HG02973 (cell line): Measurements from ENCODE around the gene PTPN11.
A peak's percentile ranks its signal among the peaks of the same experiment; 100 is the strongest.
"Not testable (repeated sequence)": the region's sequence is repeated elsewhere in the genome, so short reads cannot be mapped to it uniquely, and the experiment has no call there.

Experiments
- ATAC-seq: cut with Tn5 transposase; IDR thresholded peaks from one replicate; pipeline ENCODE4 v1.9.1; 2021; ENCODE audit warnings: moderate library complexity; ENCODE audit not compliant: unreplicated experiment

Gene PTPN11

DNA sequence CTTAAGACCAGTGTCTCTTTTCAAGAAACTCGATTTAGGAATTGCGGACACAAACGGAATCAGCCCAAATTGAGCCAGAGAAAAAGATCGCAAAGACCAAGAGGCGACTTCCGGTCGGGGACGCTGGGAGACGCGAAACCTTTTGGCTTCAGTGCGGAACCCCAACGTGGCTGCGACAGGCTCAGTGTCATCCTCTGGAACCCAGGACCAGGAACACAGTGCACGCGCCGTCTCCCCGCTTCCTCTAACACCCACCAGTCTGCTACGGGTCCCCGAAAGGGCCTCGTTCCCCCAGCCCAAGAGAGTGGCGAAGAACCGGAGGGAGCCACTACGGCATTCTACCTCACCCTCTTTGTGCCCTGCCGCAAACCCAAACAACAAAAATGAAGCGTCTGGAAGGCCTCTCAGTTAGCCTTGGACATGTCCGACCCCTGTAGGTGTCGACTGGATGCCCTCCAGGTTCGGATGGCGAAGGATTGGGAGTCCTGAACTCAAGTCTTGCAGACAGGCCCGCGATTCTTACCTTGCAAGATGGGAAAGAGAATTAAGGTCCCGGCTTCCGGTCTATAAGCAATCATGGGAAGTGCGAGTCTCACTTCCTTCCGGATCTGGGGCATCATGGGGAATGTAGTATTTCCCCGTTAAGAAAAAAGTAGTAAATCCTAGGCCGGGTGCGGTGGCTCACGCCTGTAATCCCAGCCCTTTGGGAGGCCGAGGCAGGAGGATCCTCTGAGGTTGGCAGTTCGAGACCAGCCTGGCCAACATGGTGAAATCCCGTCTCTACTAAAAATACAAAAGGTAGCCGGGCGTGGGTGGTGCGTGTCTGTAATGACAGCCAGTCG is 9.5 kb upstream of the PTPN11 start, which contains the start of gene RPL6:
RPL6 (minus strand) TSS at position 542 of the 842 bp plus-strand sequence. CDS start 949 bp downstream, outside the sequence.
- ATAC-seq, result peak; percentile 72

- no peak for ATAC-seq
These were observed 8.9 kb upstream of the PTPN11 start for GRCh38 chr12:112409906-112410244.

- ATAC-seq, result no peak
These were observed 4.7 kb upstream of the PTPN11 start for GRCh38 chr12:112413855-112414625.

GRCh38 chr12:112415457-112415856 is 3.3 kb upstream of the PTPN11 start:
- ATAC-seq, result not testable (repeated sequence)

DNA sequence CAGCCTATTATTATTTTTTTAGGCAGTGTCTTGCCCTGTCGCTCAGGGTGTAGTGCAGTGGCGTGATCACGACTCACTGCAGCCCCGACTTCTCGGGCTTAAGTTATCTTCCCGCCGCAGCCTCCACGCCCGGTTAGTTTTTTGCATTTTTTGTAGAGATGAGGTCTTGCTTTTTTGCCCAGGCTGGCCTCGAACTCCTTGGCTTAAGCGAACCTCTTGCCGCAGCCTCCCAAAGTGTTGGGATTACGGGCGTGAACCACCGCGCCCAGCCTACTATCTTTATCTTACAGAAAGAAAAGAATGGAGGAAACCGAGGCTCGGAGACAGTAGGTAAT is 507 bp upstream of the PTPN11 start:
- no peak for ATAC-seq

- no peak for ATAC-seq
These were observed 768 bp downstream of the PTPN11 start for GRCh38 chr12:112419297-112420133.

DNA sequence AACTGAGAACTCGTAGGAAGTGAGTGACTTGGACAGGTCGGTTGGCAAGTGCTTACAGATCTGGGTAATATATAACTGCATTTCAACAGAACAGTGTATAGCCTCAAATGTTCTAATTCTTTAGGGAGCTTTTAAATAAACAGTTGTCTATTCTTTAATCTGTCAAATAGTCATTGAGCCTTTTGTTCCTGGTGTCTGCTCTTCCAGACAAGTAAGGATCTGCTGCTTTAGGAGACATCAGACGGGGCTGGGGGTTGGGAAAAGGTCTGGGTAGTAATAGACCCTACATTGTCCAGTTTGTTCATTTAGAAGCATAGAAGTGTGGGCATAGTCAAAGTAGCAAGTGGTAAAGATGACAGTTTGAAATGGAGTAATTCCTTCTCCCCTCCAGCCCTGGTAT is 2.0 kb downstream of the PTPN11 start:
- no peak for ATAC-seq

DNA sequence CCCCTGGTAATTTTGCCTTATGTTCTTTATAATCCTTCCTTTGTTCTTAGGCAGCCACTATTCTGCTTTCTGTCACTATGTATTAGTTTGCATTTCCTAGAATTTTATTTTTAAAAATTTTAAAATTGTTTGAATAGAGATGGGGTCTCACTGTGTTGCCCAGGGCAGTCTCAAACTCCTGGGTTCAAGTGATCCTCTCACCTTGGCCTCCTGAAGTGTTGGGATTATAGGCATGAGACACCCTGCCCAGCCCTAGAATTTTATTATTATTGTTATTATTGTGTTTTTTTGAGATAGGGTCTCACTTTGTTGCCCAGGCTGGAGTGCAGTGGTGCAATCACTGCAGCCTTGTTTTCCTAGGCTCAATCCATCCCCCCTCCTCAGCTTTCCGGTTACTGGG is 2.6 kb downstream of the PTPN11 start:
- no peak for ATAC-seq

GRCh38 chr12:112422531-112422930 is 3.8 kb downstream of the PTPN11 start:
- no peak for ATAC-seq

DNA sequence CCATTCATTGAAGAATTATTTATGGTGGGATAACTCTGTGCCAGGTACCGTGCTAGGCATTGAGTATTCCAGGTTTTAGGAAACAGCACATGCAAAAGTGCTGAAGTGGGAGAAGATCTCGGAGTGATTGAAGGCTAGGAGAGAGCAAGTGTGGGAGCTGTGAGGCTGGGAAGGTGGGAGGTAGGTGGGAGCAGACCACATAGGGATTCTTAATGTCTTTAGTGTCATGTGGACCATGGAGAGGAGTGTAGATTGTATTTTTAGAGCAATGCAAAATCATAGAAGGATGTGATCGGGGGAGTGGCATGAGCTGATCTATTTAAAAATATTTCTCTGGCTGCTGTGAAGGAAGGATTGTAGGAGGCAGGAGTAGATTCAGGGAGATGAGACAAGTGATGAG is 5.4 kb downstream of the PTPN11 start:
- ATAC-seq, result no peak

- no peak for ATAC-seq
These were observed 7.0 kb downstream of the PTPN11 start for GRCh38 chr12:112425582-112426382.

DNA sequence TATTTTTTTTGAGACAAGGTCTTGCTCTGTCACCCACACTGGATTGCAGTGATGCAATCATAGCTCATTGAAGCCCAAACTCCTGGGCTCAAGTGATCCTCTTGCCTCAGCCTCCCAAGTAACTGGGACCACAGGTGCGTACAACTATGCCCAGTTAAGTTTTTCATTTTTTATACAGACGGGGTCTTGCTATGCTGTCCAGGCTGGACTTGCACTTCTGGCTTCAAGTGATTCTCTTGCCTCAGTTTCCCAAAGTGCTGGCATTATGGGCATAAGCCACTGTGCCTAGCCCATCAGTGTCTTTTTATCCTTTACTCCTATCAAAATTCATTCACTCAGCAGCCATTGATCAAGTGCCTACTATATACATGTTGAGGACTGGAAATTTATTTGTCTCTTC is 9.0 kb downstream of the PTPN11 start:
- ATAC-seq, result no peak

GRCh38 chr12:112430929-112431328 is 12.2 kb downstream of the PTPN11 start:
- no peak for ATAC-seq

DNA sequence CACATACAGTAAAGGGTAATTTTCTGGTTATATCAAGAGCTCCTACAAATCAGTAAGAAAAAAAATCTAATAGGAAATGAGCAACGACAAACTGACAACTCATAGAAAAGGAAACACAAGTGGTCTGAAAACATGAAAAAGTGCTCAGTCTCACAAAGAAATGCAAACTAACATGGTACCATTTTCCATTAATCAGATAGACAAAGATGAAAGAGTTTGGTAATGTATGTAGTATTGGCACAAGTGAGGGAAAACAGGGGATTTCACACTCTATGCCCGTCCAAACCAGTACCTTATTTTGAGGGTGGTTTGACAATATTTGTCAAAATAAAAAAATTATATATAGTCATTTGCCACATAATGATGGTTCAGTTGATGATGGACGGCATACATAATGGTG is 13.2 kb downstream of the PTPN11 start:
- no peak for ATAC-seq

DNA sequence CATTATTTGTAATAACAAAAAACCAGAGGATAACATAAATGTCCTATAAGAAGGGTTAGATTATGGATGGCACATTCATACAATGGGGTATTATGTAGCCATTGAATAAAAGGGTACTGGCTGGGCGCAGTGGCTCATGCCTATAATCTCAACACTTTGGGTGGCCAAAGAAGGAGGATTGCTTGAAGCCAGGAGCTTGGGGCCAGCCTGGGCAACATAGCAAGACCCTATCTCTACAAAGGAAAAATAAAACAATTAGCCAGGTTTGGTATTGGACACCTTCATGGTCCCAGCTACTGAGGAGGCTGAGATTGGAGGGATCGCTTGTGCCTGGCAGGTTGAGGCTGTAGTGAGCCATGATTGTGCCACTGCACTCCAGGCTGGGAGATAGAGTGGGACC is 14.8 kb downstream of the PTPN11 start:
- ATAC-seq, result no peak

- ATAC-seq, result not testable (repeated sequence)
These were observed 19.9 kb downstream of the PTPN11 start for GRCh38 chr12:112438645-112439044.

GRCh38 chr12:112439769-112440168 is 21.0 kb downstream of the PTPN11 start:
- no peak for ATAC-seq

DNA sequence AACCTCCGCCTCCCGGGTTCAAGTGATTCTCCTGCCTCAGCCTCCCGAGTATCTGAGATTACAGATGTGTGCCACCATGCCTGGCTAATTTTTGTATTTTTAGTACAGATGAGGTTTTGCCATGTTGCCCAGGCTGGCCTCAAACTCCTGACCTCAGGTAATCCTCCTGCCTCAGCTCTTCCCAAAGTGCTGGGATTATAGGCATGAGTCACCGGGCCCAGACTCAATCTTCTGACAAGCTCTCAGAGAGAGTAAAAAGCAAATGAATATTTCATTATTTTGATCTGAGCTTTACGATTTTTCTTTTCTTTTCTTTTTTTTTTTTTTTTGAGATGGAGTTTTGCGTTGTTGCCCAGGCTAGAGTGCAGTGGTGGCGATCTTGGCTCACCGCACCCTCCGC is 21.9 kb downstream of the PTPN11 start:
- ATAC-seq, result not testable (repeated sequence)

DNA sequence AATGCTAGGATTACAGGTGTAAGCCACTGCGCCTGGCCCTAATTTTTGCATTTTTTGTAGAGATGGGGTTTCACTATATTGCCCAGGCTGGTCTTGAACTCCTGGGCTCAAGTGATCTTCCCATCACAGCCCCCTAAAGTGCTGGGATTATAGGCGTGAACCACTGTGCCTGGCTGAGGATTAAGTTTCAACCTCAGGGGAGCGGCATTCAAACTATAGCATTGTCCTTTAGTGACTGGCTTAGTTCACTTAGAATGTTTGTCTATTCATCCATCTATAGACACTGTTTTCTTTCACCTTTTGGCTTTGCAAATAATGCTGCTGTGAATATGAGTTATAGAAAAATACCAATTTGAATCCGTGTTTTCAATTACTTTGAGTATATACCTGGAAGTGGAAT is 25.2 kb downstream of the PTPN11 start:
- ATAC-seq, result no peak

- no peak for ATAC-seq
These were observed 27.4 kb downstream of the PTPN11 start for GRCh38 chr12:112446008-112446725.
